SH-SY5Y (cell line): ENCODE data around the gene GPR153.

Experiments
- GATA2 ChIP-seq: IDR thresholded peaks from 2 replicates; pipeline ENCODE4 v1.6.1; 2011; ENCODE audit warnings: mild to moderate bottlenecking, low read depth, low read length
- GATA3 ChIP-seq: IDR thresholded peaks from 2 replicates; pipeline ENCODE4 v1.6.1; 2011; ENCODE audit warnings: low read depth, mild to moderate bottlenecking, low read length, moderate library complexity

GRCh38 chr1:6278263-6278662 is 17.4 kb upstream of the GPR153 start:
- no peak for TF ChIP-seq GATA2
- no peak for TF ChIP-seq GATA3
